ENCODE measurements around the gene MICU2. TPM values are rescaled to one million over a fixed set of nuclear protein-coding genes. Genes with fewer than 3 reads are reported as not detected.

Gene MICU2
- total RNA-seq, 1 donor from 2014 or later = 27.4 TPM

- no peak for TF ChIP-seq CTCF (IDR thresholded peaks at IDR 0.05)
Observed at GRCh38 chr13:21539687-21540086, 64.3 kb downstream of the MICU2 start.

GRCh38 chr13:21538753-21539152, 65.2 kb downstream of the MICU2 start:
- no peak for DNase-seq (ENCODE audit: low spot score)
- H3K4me3 Mint-ChIP-seq (ENCODE audit: unreplicated experiment) = no peak overlapping the region
- no peaks in the 10 kb centered on the region for H3K27me3 Mint-ChIP-seq (ENCODE audit: low read depth)
- H3K27ac Mint-ChIP-seq (ENCODE audit: unreplicated experiment) = no peak overlapping the region
- H3K4me1 Mint-ChIP-seq (ENCODE audit: low read depth) = peaks cover 35% of the 10 kb centered on the region
- no peak for TF ChIP-seq CTCF (IDR thresholded peaks at IDR 0.05)
- H3K9me3 Mint-ChIP-seq (ENCODE audit: low read depth) = no peaks in the 10 kb centered on the region
- peaks cover 12% of the 10 kb centered on the region for H3K36me3 Mint-ChIP-seq (ENCODE audit: low read depth)

More at GRCh38 chr13:21539687-21540086, 64.3 kb downstream of the MICU2 start:
- Mint-ChIP-seq H3K9me3 (ENCODE audit: low read depth) (no peaks in the 10 kb centered on the region), H3K27me3 (ENCODE audit: low read depth) (no peaks in the 10 kb centered on the region), H3K4me3 (ENCODE audit: unreplicated experiment) (no peak overlapping the region), H3K4me1 (ENCODE audit: low read depth) (peaks cover 35% of the 10 kb centered on the region), H3K27ac (ENCODE audit: unreplicated experiment) (no peak overlapping the region), H3K36me3 (ENCODE audit: low read depth) (peaks cover 12% of the 10 kb centered on the region)
- no peak for DNase-seq (ENCODE audit: low spot score)

- Mint-ChIP-seq H3K27me3 (ENCODE audit: low read depth) (no peaks in the 10 kb centered on the region), H3K4me3 (ENCODE audit: unreplicated experiment) (no peak overlapping the region), H3K4me1 (ENCODE audit: low read depth) (peaks cover 32% of the 10 kb centered on the region), H3K27ac (ENCODE audit: unreplicated experiment) (no peak overlapping the region), H3K36me3 (ENCODE audit: low read depth) (peaks cover 12% of the 10 kb centered on the region), H3K9me3 (ENCODE audit: low read depth) (no peaks in the 10 kb centered on the region)
- no peak for DNase-seq (ENCODE audit: low spot score)
- TF ChIP-seq CTCF (IDR thresholded peaks at IDR 0.05) = no peak
Observed at GRCh38 chr13:21538280-21538679, 65.7 kb downstream of the MICU2 start.

DNA sequence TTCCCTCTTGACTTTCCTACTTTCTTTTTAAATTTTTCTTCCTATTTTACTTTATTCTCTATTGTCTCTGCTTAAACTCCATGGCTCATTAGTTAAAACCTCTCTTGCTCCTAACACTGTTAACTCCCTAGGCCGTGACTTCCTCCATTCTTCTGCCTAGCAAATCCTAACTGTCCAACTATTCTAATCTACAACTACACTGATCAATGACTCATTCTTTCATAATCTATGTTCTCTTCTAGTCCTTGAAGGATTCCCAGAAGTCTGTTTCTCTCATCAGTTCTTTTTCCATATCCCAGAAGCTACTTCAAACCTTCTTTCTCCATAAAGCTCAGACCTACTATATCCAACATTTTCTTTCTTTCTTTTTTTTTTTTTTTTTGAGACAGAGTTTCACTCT, 66.9 kb downstream of the MICU2 start:
- Mint-ChIP-seq H3K36me3 (ENCODE audit: low read depth) (peaks cover 14% of the 10 kb centered on the region), H3K9me3 (ENCODE audit: low read depth) (no peaks in the 10 kb centered on the region), H3K4me1 (ENCODE audit: low read depth) (peaks cover 20% of the 10 kb centered on the region), H3K27ac (ENCODE audit: unreplicated experiment) (no peak overlapping the region), H3K4me3 (ENCODE audit: unreplicated experiment) (no peak overlapping the region), H3K27me3 (ENCODE audit: low read depth) (no peaks in the 10 kb centered on the region)
- DNase-seq (ENCODE audit: low spot score) = no peak
- TF ChIP-seq CTCF (IDR thresholded peaks at IDR 0.05) = no peak

GRCh38 chr13:21534760-21535159, 69.2 kb downstream of the MICU2 start:
- no peak overlapping the region for H3K4me3 Mint-ChIP-seq (ENCODE audit: unreplicated experiment)
- no peak overlapping the region for H3K27ac Mint-ChIP-seq (ENCODE audit: unreplicated experiment)
- H3K9me3 Mint-ChIP-seq (ENCODE audit: low read depth) = no peaks in the 10 kb centered on the region
- TF ChIP-seq CTCF (IDR thresholded peaks at IDR 0.05) = no peak
- no peaks in the 10 kb centered on the region for H3K27me3 Mint-ChIP-seq (ENCODE audit: low read depth)
- peaks cover 14% of the 10 kb centered on the region for H3K36me3 Mint-ChIP-seq (ENCODE audit: low read depth)
- H3K4me1 Mint-ChIP-seq (ENCODE audit: low read depth) = peaks cover under 1% of the 10 kb centered on the region
- no peak for DNase-seq (ENCODE audit: low spot score)

Measured in chondrocyte (in vitro differentiated cells).